GM19468 (cell line): ENCODE results near the gene DOCK4.
"Not testable (repeated sequence)": the region's sequence is repeated elsewhere in the genome, so short reads cannot be mapped to it uniquely, and the experiment has no call there.

Experiments
- ATAC-seq: cut with Tn5 transposase; IDR thresholded peaks from one replicate; pipeline ENCODE4 v1.9.1; 2021; ENCODE audit warnings: mild to moderate bottlenecking, moderate library complexity, moderate number of reproducible peaks; ENCODE audit not compliant: unreplicated experiment; ENCODE audit errors: extremely low read depth

DOCK4 gene

DNA sequence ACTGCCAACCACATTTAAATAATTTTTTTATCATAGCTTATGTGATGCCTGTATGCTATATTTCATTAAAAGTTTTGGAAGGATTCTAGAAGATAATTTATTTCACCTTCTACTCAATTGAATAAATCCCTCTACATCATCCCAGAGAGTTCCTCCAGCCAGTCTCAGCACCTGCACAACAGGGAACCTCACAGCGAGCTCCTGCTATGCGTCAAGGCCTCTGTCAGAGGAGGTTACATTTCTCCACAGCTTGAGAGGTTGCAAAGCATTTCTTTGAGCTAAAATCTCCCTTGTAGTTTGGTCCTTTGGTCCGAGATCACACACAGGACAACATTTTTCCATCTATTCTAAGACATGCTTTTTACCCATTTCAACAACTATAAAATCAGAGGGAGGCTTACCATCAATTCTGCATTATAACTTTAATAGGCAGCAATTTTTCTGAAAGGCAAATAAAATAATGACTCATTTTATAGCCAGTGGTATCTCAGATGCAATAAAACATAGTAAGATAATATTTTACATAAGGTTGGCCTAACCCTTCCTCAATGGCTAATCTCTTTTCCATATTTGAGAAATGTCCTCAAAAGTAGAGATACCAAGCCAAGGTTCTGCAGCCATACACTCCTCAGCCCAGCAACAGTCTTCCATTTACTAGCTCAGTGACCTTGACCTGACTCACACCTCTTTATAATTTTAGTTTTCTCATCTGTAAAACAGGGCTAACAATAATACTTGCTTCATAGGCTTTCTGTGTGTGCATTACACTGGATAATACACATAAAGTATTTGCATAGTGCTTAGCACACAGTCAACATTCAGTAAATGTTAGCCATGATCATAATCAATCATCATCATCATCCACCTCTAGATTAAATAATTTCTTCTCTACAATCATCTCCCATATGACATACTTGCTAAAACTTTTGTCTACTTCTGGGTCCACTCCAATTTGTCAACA, 68.8 kb downstream of the DOCK4 start:
- ATAC-seq, result no peak

DNA sequence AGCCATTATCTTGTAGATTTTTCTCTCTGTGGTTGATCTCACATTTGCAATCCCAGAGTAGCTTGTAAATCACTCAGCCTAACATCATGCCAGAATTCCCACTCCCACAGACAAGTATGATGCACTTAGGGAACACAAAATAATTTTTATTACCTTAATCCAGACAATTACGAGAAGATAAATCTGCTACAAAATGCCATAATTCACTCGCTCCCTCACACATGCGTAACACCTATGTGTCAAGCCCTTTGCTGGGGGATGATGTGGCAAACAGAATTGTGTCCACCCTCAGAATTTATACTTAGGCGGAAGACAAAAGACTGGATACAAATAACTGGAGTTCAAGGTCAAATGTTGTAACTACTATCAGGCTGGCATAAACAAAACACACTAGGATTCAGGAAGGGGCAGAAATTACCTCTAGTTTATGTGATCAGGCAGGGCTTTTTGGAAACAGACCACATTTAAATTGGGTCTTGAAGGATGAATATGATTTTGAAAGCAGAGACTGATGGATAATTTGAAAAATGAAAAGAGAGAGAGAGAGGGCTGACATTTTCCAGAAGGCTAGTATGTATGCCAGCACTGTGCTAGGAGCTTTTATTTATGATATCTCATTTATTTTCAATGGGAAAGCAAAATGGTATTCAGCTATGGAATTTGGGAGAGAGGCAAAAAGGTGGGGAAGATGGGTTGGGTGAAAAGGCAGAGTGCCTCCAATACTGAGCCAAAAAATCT, 69.8 kb downstream of the DOCK4 start:
- ATAC-seq, result no peak

DNA sequence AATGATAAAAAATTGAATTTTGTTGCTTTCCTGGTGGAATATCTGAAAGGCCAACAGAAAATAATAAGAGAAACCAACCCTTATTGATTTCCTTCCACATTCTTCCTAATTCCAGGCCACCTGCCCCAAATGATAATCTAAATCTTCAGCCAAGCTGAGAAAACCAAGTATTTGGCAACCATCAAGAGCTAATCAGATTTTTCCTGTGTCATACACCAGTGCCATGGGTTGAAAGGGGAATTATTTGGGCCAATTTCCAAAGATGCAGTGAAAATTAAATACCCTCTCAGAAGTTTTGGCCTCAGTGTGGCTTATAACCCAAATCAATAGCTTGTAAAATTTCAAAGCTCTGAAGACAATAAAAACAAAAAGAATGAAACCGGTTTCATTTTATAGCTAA, 70.4 kb downstream of the DOCK4 start:
- no peak for ATAC-seq

DNA sequence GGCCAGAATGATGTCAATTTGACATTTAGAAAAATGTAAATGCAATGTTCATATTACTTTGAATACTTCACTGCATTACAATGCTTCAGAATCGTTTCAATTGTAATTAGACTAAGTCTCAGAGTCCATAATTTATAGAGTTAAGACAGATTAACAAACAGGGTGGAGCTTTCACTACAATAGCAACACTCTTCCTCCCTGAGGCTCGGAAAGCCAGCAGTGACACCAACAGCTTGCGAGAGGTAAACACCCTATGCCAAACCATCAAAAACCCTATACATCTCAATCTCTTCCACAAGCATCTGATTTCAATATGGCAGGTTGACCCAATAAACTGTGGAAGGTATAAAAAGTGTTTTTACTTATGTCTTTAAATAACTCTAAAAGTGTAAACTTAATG, 72.2 kb downstream of the DOCK4 start:
- no peak for ATAC-seq

DNA sequence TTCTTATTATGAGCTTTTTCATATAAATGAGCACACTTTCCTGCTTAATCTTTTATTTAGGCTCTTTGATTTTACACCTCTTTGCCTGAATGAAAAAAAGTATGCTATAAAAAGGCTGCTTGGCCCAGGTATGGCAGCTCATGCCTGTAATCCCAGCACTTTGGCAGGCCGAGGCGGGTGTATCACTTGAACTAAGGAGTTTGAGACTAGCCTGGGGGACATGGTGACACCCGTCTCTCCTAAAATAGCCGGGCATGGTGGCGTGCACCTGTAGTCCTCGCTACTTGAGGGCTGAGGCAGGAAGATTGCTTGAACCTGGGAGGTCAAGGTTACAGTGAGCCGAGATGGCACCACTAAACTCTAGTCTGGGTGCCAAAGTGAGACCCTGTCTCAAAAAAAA, 72.9 kb downstream of the DOCK4 start:
- no peak for ATAC-seq

DNA sequence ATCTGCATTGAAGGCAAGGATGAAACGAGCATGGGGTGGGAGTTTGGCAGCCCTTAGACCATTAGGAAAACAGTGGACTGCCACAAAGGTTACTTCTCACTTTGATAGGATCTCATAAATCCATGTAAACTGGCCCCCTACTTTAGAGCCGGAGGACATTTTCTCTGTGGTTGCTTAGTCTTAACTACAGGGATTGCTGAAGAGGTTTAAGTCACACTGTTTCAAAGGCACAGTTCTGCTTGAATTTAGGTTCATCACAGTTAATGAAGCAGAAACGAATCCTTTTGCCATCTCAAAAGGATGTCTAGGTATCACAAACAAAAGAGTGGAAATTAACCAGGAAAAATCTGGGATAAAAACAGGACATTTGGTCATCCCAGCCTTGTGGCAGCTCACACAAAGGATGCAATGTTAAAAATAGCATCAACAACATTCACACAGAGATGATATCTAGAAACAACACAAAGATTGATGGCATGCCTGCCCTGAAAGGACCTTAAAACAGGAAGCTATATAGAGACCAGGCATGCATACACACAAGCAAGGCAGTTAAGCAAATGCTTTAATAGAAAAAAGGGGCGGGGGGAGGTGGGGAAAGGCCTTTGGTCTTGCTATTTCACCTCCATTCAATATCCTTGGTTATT, 74.0 kb downstream of the DOCK4 start:
- ATAC-seq, result no peak

DNA sequence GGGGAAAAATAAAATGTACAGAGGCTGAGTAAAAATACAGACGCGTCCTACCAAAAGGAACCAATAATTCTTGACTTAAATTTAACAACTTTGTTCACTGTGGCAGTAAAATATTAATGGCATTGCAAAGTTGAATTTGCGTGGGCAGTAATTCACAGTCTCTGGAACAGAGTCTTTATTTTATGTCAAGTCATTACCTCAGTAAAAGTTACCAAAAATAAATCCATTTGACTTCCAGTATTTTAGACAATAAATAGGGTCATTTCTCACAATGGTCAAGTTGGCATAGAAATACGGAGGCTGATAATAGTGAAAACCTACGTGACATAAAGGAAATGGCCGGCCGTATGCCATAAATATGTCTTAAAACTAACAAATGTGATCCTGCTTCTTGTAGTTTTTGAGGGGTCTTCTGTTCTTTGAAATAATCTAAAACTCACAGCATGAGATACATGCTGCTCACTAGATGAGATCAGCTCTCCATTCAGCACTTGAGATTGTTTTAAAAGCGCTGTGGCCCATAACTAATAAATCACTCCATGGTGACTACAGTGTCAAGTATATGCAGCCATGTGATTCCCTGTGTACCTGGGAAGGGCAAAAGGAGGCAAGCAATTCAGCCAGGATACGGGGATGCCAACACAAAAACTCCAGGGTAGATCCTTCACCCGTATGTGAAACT, 75.3 kb downstream of the DOCK4 start:
- no peak for ATAC-seq

DNA sequence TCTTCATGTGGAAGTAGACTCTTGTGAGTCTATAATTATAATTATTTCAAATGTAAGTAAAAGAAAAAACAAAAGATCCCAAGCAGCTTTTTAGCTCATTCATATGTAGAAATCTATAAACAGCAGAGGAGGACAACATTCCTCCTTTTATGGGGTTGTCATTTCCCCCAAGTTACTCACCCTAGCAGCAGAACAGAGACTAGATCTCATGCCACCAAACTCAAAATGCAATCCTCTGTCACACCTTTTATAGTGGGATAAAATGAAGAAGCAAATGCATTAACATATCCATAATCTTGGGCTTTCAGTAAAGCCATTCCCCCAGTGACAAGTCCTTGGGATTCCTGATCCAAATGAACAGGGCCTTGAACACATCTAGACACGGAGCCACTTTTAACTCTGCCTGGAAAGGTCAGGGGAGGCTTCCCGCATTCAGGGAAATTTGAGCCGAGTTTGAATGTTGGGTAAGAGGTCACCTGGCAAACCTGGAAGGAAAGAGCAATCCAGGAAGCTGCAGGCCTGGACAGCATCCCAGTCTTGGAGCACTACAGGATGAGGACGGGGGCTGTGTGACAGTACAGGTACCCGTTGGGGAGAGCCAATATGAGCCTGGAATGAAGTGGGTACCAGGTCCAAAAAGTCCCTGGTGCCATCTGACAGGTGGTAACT, 76.4 kb downstream of the DOCK4 start:
- ATAC-seq, result no peak

DNA sequence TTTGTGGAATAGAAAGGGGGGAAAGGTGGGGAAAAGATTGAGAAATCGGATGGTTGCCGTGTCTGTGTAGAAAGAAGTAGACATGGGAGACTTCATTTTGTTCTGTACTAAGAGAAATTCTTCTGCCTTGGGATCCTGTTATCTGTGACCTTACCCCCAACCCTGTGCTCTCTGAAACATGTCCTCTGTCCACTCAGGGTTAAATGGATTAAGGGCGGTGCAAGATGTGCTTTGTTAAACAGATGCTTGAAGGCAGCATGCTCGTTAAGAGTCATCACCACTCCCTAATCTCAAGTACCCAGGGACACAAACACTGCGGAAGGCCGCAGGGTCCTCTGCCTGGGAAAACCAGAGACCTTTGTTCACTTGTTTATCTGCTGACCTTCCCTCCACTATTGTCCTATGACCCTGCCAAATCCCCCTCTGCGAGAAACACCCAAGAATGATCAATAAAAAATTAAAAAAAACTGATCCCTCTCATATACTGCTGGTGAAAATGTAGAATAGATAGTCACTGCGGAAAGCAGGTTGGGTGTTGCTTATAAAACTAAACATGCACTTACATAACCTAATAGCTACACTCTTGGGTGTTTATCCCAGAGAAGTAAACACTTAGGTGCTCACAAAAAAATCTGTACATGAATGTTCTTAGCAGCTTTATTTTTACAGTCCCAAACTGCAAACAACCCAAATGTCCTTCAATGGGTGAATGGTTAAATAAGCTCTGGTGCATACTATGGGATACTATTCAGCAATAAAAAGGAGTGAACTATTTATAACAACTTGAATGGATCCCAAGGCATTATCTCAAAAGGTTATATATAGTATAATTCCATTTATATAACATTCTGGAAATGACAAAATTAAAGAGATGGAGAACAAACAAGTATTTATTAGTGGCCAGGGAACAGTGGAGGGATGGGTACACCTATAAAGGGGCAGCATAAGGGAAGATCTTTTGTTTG, 77.5 kb downstream of the DOCK4 start:
- not testable (repeated sequence) for ATAC-seq

DNA sequence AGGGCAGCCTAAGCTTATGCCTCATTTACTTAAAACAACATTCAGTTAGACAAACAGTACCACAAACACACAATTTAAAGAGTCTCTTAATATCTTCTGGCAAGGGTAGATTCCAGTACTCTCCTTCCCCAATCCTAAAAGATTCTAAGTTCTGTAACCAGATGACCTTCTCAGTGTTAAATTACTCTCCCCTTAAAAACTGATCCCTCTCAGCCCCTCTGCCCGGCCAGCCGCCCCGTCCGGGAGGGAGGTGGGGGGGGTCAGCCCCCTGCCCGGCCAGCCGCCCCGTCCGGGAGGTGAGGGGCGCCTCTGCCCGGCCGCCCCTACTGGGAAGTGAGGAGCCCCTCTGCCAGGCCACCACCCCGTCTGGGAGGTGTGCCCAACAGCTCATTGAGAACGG, 78.2 kb downstream of the DOCK4 start:
- ATAC-seq, result not testable (repeated sequence)

DNA sequence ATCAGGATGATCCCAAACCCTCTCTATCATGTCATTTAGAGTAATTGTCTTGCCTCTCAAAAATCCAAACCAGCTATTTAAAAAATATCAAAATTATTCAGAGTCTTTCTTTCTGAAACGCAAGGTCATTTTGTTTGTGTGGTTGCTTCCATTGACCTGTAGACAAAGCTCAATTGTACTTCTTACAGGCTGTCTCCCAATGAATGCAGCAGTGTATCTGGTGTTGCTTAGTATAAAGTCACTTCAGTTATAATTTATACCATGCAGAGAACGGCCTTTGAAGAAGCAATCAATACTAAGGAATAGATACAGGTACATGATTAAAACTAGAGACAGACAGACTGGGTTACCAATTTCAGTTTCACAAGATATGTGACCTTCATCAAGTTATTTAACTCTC, 80.9 kb downstream of the DOCK4 start:
- no peak for ATAC-seq

DNA sequence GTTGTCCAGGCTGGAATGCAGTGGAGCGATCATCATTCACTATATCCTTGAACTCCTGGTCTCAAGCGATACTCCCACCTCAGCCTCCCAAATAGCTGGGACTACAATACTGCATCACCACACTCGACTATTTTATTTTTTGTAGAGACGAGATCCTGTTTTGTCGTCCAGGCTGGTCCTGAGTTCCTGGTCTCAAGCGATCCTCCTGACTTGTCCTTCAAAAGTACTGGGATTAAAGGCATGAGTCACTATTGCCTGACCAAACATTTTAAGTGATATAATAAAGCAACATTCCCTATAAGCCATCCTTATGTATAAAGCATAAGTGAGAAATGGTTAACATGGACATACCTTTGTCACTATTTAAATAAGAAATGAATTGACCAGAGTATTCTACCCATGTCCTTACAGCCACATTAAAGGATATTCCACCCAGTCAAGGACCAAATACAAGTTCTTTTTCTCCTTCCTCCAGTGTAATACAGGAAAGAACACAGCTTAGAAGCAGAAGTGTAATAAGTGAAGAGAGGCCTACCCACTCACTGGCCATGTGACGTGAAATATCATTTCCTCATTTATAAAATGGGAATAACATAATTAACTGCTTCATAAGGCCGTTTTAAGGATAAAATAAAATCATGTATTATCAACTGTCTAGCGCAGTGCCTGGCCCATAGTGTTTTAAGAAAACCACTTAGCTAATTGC, 82.0 kb downstream of the DOCK4 start:
- no peak for ATAC-seq

DNA sequence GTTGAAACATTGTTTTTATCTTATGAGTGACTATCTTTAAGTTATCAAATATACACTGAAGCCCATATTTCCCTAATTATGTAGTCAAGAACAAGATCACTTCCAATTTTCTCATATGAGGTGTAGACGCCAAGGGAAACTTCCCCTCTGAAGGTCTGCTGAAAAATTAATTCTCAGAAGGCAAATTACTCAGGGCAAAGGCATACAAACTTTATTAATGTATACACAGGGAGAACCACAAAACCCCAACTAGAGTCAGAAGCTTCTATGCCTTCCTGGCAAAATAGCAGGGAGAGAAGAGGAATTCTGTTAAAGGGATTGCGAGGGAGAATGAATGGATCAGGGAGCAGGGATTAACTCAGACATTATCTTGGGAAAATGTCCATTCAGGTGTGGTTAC, 83.4 kb downstream of the DOCK4 start:
- ATAC-seq, result no peak

DNA sequence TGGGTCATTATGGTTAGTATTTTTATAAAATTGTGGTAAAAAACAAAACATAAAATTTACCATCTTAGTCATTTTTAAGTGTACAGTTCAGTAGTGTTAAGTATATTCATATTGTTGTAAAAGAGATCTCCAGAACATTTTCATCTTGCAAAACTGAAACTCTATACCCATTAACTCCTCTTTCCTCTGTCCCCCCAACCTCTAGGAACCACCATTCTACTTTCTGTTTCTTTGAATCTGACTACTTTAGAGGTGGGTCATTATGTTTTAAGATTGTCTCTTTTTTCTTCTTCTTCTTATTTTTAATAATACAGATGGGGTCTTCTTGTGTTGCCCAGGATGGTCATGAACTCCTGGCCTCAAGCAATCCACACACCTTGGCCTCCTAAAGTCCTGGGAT, 84.1 kb downstream of the DOCK4 start:
- no peak for ATAC-seq

DNA sequence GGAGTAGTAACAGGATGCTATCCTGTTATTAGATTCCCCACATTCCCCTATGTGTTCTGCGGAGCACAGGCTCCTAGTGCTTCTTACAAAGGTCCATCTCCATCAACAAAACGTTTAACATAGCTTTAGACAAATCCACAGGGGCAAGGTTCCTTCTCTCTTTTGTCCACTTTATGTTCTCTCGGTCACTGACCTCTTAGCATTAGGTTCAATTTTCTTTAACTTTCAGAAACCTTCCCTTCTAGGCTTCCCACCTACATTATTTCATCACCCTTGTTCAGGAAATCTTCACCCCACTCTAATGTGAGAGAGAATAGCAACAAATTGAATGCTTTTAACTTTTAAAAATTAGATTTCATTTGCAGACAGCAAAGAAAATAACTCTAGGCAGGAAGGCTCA, 84.9 kb downstream of the DOCK4 start:
- ATAC-seq, result no peak

DNA sequence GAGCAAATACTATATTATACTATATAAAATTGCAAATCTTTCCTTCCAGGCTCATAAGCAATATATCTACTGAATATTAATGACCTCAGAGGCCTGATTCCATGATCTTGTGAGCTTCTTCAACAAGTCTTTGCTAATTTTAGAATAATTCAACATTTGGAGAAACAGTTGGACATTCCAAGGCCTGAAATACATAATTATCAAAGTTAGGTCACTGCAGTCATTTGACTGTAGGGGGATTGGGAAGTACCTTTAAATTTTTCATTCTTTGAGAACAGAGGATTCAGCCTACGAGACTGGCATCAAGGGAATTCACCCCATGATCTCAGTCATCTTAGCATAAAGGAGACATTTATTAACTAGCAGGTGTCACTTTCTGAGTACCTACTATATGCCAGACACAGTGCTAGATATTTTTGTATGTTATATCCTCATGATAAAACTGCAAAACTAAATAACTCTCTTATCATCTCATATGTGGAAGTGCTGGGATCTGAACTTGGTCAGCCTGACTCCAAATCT, 85.4 kb downstream of the DOCK4 start:
- no peak for ATAC-seq

DNA sequence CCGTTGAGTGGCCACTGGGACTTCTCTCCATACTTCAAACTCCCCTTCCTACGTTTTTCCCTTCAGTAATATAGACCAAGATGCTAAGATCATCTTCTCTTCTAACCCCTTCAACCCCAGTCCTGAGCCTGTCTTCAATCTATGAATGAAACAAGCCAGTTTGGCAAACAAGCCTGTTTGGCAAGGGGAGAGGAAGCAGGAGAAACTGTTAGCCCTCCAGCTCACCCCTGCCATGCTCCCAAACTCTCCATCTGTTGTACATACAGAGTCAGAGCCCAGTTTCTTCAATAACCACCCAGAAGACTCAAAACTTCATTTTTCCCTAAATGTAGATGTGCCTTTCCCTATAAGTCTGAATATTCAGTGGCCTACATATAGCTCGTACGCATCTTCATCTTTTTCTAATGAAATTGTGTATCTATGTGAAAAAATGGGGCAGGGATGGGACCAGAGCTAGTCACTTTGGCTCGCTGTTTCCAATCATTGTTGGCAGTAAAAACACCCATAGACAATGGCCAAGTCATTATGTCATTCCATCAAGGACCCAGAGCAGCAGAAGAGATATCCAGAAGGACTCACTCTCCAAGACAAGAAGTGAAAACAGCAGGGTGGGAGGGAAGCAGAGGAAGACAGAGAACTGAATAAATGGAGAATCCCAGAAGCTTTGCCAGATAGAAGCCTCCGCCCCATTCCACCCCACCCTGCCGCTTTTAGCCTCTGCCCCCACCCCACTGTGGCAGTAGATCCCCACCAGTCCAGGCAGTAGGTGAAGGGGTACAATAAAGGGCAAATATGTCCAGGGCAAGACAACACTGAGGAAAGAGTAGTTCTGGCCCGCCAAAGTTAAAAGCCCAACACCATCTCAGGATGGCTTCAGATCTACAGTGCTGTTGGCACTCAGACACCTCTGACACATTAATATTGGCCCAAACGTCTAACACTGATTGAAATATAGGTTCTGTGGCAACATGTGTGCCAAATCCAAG, 87.3 kb downstream of the DOCK4 start:
- no peak for ATAC-seq
